Measurements from ENCODE around the gene TEK. TPM values are rescaled to one million over a fixed set of nuclear protein-coding genes. Genes with fewer than 3 reads are reported as not detected.
A peak's percentile ranks its signal among the peaks of the same experiment; 100 is the strongest.
"Not testable (repeated sequence)": the region's sequence is repeated elsewhere in the genome, so short reads cannot be mapped to it uniquely, and the experiment has no call there.

The TEK gene
- total and polyA plus RNA-seq, 7 experiments from 2014 or later = not detected

DNA sequence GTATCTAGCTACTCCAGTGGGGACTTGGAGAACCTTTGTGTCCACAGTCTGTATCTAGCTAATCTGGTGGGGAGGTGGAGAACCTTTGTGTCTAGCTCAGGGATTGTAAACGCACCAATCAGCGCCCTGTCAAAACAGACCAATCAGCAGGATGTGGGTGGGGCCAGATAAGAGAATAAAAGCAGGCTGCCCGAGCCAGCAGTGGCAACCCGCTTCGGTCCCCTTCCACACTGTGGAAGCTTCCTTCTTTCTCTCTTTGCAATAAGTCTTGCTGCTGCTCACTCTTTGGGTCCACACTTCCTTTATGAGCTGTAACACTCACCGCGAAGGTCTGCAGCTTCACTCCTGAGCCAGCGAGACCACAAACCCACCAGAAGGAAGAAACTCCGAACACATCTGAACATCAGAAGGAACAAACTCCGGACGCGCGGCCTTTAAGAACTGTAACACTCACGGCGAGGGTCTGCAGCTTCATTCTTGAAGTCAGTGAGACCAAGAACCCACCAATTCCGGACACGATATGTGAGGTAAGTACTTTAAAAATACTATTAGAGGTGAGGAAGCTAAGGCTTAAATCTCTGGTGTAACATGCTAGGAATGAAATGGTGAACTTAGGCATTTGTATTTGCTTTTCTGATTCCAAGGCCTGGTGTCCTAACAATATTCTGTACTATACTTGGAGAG is 15.5 kb upstream of the TEK start:
- H3K27ac Mint-ChIP-seq; intact Hi-C loops (cut with micrococcal nuclease); H3K4me1 Mint-ChIP-seq; ATAC-seq; H3K4me1 ChIP-seq (ENCODE audit: control insufficient read depth in 2 of 2, insufficient read depth in 2 of 2, low read length in 2 of 2); H3K27ac ChIP-seq (ENCODE audit: low read depth, low read length); CTCF ChIA-PET; DNase-seq; H3K9me3 ChIP-seq (ENCODE audit: control insufficient read depth in 2 of 3, low read length in 3 of 3); H3K4me3 ChIP-seq (ENCODE audit: low read length); POLR2A ChIA-PET; H3K27me3 ChIP-seq (ENCODE audit: control insufficient read depth in 2 of 2, insufficient read depth in 2 of 2, low read length in 2 of 2); H3K36me3 ChIP-seq (ENCODE audit: control insufficient read depth in 2 of 3, insufficient read depth in 3 of 3, low read length in 3 of 3): not testable (repeated sequence)
- Mint-ChIP-seq H3K4me3 (peak overlapping the region in 1 of 10 donors; percentile 26), H3K9me3 (peaks cover 0 to 13% (median 1%) of the 10 kb centered on the region in 11 donors), H3K36me3 (peaks cover 0 to 10% (median 0%) of the 10 kb centered on the region in 5 donors), H3K27me3 (peaks cover 0 to 34% (median 28%) of the 10 kb centered on the region in 5 donors)

- H3K9me3 ChIP-seq (ENCODE audit: control insufficient read depth in 2 of 3, low read length in 3 of 3) = no peaks in the 10 kb centered on the region
- intact Hi-C loops (cut with micrococcal nuclease) = no loop called here
- Mint-ChIP-seq H3K4me1 (peaks cover 0 to 7% (median 0%) of the 10 kb centered on the region in 7 donors), H3K27ac (no peak overlapping the region), H3K36me3 (peaks cover 0 to 10% (median 0%) of the 10 kb centered on the region in 5 donors), H3K9me3 (peaks cover 0 to 13% (median 1%) of the 10 kb centered on the region in 11 donors), H3K27me3 (peaks cover 0 to 34% (median 28%) of the 10 kb centered on the region in 5 donors), H3K4me3 (no peak overlapping the region)
- ChIA-PET POLR2A (no interaction called here), CTCF (no interaction called here)
- no peaks in the 10 kb centered on the region for H3K27me3 ChIP-seq (ENCODE audit: control insufficient read depth in 2 of 2, insufficient read depth in 2 of 2, low read length in 2 of 2)
- H3K36me3 ChIP-seq (ENCODE audit: control insufficient read depth in 2 of 3, insufficient read depth in 3 of 3, low read length in 3 of 3) = no peaks in the 10 kb centered on the region
- DNase-seq (no peak), ATAC-seq (no peak)
- H3K27ac ChIP-seq (ENCODE audit: low read depth, low read length) = no peak overlapping the region
- no peaks in the 10 kb centered on the region for H3K4me1 ChIP-seq (ENCODE audit: control insufficient read depth in 2 of 2, insufficient read depth in 2 of 2, low read length in 2 of 2)
- no peak overlapping the region for H3K4me3 ChIP-seq (ENCODE audit: low read length)
Observed at GRCh38 chr9:27094640-27095298, 14.3 kb upstream of the TEK start.

DNA sequence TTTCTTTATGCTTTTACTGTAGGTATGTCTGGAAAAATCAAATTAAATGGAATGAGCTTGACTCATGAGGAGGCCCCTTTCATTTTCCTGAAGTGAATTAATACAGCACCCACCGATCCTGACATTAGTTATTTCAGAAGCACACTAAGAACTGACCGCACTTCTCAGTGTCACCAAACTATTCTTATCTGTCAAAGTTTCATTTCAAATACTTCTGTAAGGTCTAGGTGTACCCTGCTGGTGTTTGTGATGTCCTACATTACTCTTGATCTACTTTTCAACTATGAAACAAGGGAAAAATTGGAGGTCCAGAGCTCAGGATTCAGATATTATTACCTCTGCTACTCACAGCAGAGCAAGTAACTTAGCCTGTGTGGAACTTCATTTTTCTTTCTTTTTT is 1.8 kb upstream of the TEK start:
- H3K4me3 ChIP-seq (ENCODE audit: low read length) = no peak overlapping the region
- Mint-ChIP-seq H3K4me3 (no peak overlapping the region), H3K36me3 (no peaks in the 10 kb centered on the region), H3K4me1 (no peaks in the 10 kb centered on the region), H3K9me3 (peaks cover 0 to 3% (median 0%) of the 10 kb centered on the region in 11 donors), H3K27ac (no peak overlapping the region), H3K27me3 (peaks cover 0 to 8% (median 4%) of the 10 kb centered on the region in 5 donors)
- H3K36me3 ChIP-seq (ENCODE audit: control insufficient read depth in 2 of 3, insufficient read depth in 3 of 3, low read length in 3 of 3) = no peaks in the 10 kb centered on the region
- DNase-seq (no peak), ATAC-seq (no peak)
- intact Hi-C loops (cut with micrococcal nuclease) = loop anchor here in 1 of 2 donors (10.0 kb wide), 1 partner anchor 708 kb away; no protein-coding TSS in a partner anchor
- H3K4me1 ChIP-seq (ENCODE audit: control insufficient read depth in 2 of 2, insufficient read depth in 2 of 2, low read length in 2 of 2) = no peaks in the 10 kb centered on the region
- H3K27me3 ChIP-seq (ENCODE audit: control insufficient read depth in 2 of 2, insufficient read depth in 2 of 2, low read length in 2 of 2) = no peaks in the 10 kb centered on the region
- POLR2A ChIA-PET = no interaction called here
- CTCF ChIA-PET = no interaction called here
- no peaks in the 10 kb centered on the region for H3K9me3 ChIP-seq (ENCODE audit: control insufficient read depth in 2 of 3, low read length in 3 of 3)
- no peak overlapping the region for H3K27ac ChIP-seq (ENCODE audit: low read depth, low read length)

GRCh38 chr9:27109621-27110020 is 596 bp downstream of the TEK start:
- Mint-ChIP-seq H3K36me3 (no peaks in the 10 kb centered on the region), H3K4me3 (no peak overlapping the region), H3K27ac (no peak overlapping the region), H3K27me3 (peaks cover 0 to 14% (median 4%) of the 10 kb centered on the region in 5 donors), H3K4me1 (no peaks in the 10 kb centered on the region), H3K9me3 (peaks cover 0 to 3% (median 0%) of the 10 kb centered on the region in 11 donors)
- Histone ChIP-seq H3K36me3 (ENCODE audit: control insufficient read depth in 2 of 3, insufficient read depth in 3 of 3, low read length in 3 of 3) (no peaks in the 10 kb centered on the region), H3K27me3 (ENCODE audit: control insufficient read depth in 2 of 2, insufficient read depth in 2 of 2, low read length in 2 of 2) (no peaks in the 10 kb centered on the region), H3K27ac (ENCODE audit: low read depth, low read length) (no peak overlapping the region), H3K4me1 (ENCODE audit: control insufficient read depth in 2 of 2, insufficient read depth in 2 of 2, low read length in 2 of 2) (no peaks in the 10 kb centered on the region), H3K9me3 (ENCODE audit: control insufficient read depth in 2 of 3, low read length in 3 of 3) (no peaks in the 10 kb centered on the region), H3K4me3 (ENCODE audit: low read length) (no peak overlapping the region)
- DNase-seq (no peak), ATAC-seq (no peak)
- intact Hi-C loops (cut with micrococcal nuclease) = loop anchor here in 1 of 2 donors (10.0 kb wide), 1 partner anchor 705 kb away; no protein-coding TSS in a partner anchor
- CTCF ChIA-PET = no interaction called here
- POLR2A ChIA-PET = no interaction called here

DNA sequence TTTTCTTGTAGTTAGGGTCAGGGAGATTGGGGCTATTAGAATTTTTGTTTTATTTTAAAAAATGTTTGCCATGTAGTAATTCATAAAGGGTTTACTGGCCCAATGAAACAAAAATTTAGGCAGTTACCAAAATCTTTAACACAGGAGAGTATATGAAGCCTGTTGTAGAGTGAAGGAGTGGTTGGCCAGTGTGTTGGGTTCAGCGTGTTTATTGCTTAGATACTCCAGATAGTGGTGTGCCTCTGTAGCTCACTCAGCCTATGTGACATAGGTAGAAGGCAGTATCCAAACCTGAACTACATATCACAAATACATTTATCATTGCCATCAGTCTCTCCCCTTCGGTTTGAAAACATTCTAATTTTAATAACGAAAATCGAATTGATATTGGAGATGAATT is 1.2 kb downstream of the TEK start:
- Histone ChIP-seq H3K27me3 (ENCODE audit: control insufficient read depth in 2 of 2, insufficient read depth in 2 of 2, low read length in 2 of 2) (no peaks in the 10 kb centered on the region), H3K27ac (ENCODE audit: low read depth, low read length) (no peak overlapping the region), H3K4me1 (ENCODE audit: control insufficient read depth in 2 of 2, insufficient read depth in 2 of 2, low read length in 2 of 2) (no peaks in the 10 kb centered on the region), H3K36me3 (ENCODE audit: control insufficient read depth in 2 of 3, insufficient read depth in 3 of 3, low read length in 3 of 3) (no peaks in the 10 kb centered on the region), H3K9me3 (ENCODE audit: control insufficient read depth in 2 of 3, low read length in 3 of 3) (no peaks in the 10 kb centered on the region), H3K4me3 (ENCODE audit: low read length) (no peak overlapping the region)
- ChIA-PET CTCF (interaction anchor here (0.6 kb wide), 1 partner anchor 188 kb away, joined by 4 read pairs; no protein-coding TSS in a partner anchor), POLR2A (no interaction called here)
- Mint-ChIP-seq H3K27me3 (peaks cover 0 to 14% (median 4%) of the 10 kb centered on the region in 5 donors), H3K27ac (no peak overlapping the region), H3K9me3 (peaks cover 0 to 1% (median 0%) of the 10 kb centered on the region in 11 donors), H3K36me3 (no peaks in the 10 kb centered on the region), H3K4me3 (no peak overlapping the region), H3K4me1 (no peaks in the 10 kb centered on the region)
- no peak for ATAC-seq
- no peak for DNase-seq
- intact Hi-C loops (cut with micrococcal nuclease) = no loop called here

- no peak for ATAC-seq
- H3K27me3 ChIP-seq (ENCODE audit: control insufficient read depth in 2 of 2, insufficient read depth in 2 of 2, low read length in 2 of 2) = no peaks in the 10 kb centered on the region
- POLR2A ChIA-PET = no interaction called here
- peaks cover 2 to 14% (median 4%) of the 10 kb centered on the region in 5 donors for H3K27me3 Mint-ChIP-seq
- CTCF ChIA-PET = no interaction called here
- no peaks in the 10 kb centered on the region for H3K36me3 ChIP-seq (ENCODE audit: control insufficient read depth in 2 of 3, insufficient read depth in 3 of 3, low read length in 3 of 3)
- H3K9me3 Mint-ChIP-seq = peaks cover 0 to 2% (median 0%) of the 10 kb centered on the region in 11 donors
- H3K4me1 Mint-ChIP-seq = no peaks in the 10 kb centered on the region
- no peak overlapping the region for H3K4me3 Mint-ChIP-seq
- no peaks in the 10 kb centered on the region for H3K9me3 ChIP-seq (ENCODE audit: control insufficient read depth in 2 of 3, low read length in 3 of 3)
- H3K27ac Mint-ChIP-seq = no peak overlapping the region
- H3K36me3 Mint-ChIP-seq = no peaks in the 10 kb centered on the region
- DNase-seq = no peak
- H3K4me3 ChIP-seq (ENCODE audit: low read length) = no peak overlapping the region
- intact Hi-C loops (cut with micrococcal nuclease) = no loop called here
- H3K27ac ChIP-seq (ENCODE audit: low read depth, low read length) = no peak overlapping the region
- no peaks in the 10 kb centered on the region for H3K4me1 ChIP-seq (ENCODE audit: control insufficient read depth in 2 of 2, insufficient read depth in 2 of 2, low read length in 2 of 2)
Observed at GRCh38 chr9:27112235-27112634, 3.2 kb downstream of the TEK start.
